Smooth muscle cell (in vitro differentiated cells): ENCODE measurements around the gene HIBCH. TPM values are rescaled to one million over a fixed set of nuclear protein-coding genes. Genes with fewer than 3 reads are reported as not detected.

Source experiments
- DNase-seq: peaks from one replicate; lab custom pipeline; 2025; ENCODE audit not compliant: unreplicated experiment; lab: John Stamatoyannopoulos, UW
- H2AFZ ChIP-seq: fragments of 200-600 bp; sonication (generic); 2 replicates; pipeline ENCODE4 v1.6.0; 2016; ENCODE audit warnings: antibody characterized with exemption, low read depth, mild to moderate bottlenecking
- H3F3A ChIP-seq: fragments of 200-600 bp; sonication (generic); 2 replicates; pipeline ENCODE4 v1.6.0; 2017; ENCODE audit warnings: antibody characterized with exemption, low read depth
- H3K27ac ChIP-seq: fragments of 200-600 bp; sonication (generic); 2 replicates; pipeline ENCODE4 v1.5.1; 2016; ENCODE audit warnings: low read depth, mild to moderate bottlenecking
- H3K27me3 ChIP-seq: fragments of 200-600 bp; sonication (generic); 2 replicates; pipeline ENCODE4 v1.6.1; 2016; ENCODE audit warnings: low read depth, mild to moderate bottlenecking
- H3K36me3 ChIP-seq: fragments of 200-600 bp; sonication (generic); 2 replicates; pipeline ENCODE4 v1.5.1; 2016; ENCODE audit warnings: low read depth
- H3K4me1 ChIP-seq: fragments of 200-600 bp; sonication (generic); 2 replicates; pipeline ENCODE4 v1.5.1; 2016; ENCODE audit warnings: low read depth
- H3K4me2 ChIP-seq: fragments of 200-600 bp; sonication (generic); 2 replicates; pipeline ENCODE4 v1.6.0; 2016; ENCODE audit warnings: mild to moderate bottlenecking
- H3K4me3 ChIP-seq: fragments of 200-600 bp; sonication (generic); 2 replicates; pipeline ENCODE4 v1.5.1; 2016; ENCODE audit warnings: mild to moderate bottlenecking
- H3K79me2 ChIP-seq: fragments of 200-600 bp; sonication (generic); 2 replicates; pipeline ENCODE4 v1.6.0; 2016; ENCODE audit warnings: low read depth, mild to moderate bottlenecking
- H3K9ac ChIP-seq: fragments of 200-600 bp; sonication (generic); 2 replicates; pipeline ENCODE4 v1.6.0; 2016; ENCODE audit warnings: low read depth
- H3K9me3 ChIP-seq: fragments of 200-600 bp; sonication (generic); replicated peaks from 2 replicates; pipeline ENCODE4 v1.5.1; 2016; ENCODE audit warnings: low read depth
- H4K20me1 ChIP-seq: fragments of 200-600 bp; sonication (generic); 2 replicates; pipeline ENCODE4 v1.6.0; 2016; ENCODE audit warnings: low read depth
- CTCF ChIP-seq: fragments of 200-600 bp; sonication (generic); IDR thresholded peaks from 2 replicates; pipeline ENCODE4 v1.5.1; 2017; ENCODE audit warnings: borderline replicate concordance, mild to moderate bottlenecking, antibody characterized with exemption; ENCODE audit not compliant: insufficient read depth, poor library complexity, severe bottlenecking
- WGBS: methylation state at CpG from one replicate; pipeline ENCODE4 v1.1.7; 2016; ENCODE audit warnings: low lambda C conversion rate; 5-methylcytosine and 5-hydroxymethylcytosine counted together
- polyA plus RNA-seq: library from polyadenylated mRNA; unstranded; fragments of >200 nt; fragmentation: Nextera tagmentation; extraction: Ambion mirVana; gene quantifications from 2 replicates; pipeline ENCODE4 v1.2.1, GENCODE V29; 2016
- total RNA-seq: library from RNA; depleted of rRNA; stranded (reverse); fragments of >200 nt; gene quantifications from 2 replicates; pipeline ENCODE4 v1.2.3, GENCODE V29; 2014

HIBCH gene
- total and polyA plus RNA-seq, 2 experiments from 2014 or later: 16.6 to 18.1 TPM

- H3K4me2 ChIP-seq: no peak overlapping the region
- DNase-seq: no peak
- 80% methylated on average over 4 of the region's 4 CpGs for WGBS
These were observed 42.2 kb downstream of the HIBCH start for GRCh38 chr2:190277234-190278112.

GRCh38 chr2:190272457-190272842, 47.2 kb downstream of the HIBCH start:
- H3K79me2 ChIP-seq: no peaks in the 10 kb centered on the region

More at GRCh38 chr2:190277234-190278112, 42.2 kb downstream of the HIBCH start:
- no peak overlapping the region for H3K27ac ChIP-seq
- TF ChIP-seq CTCF: peak; percentile 58
- no peaks in the 10 kb centered on the region for H3F3A ChIP-seq
- H3K9ac ChIP-seq: no peak overlapping the region
- no peaks in the 10 kb centered on the region for H3K36me3 ChIP-seq
- H3K9me3 ChIP-seq: no peaks in the 10 kb centered on the region
- H3K4me3 ChIP-seq: no peak overlapping the region
- no peaks in the 10 kb centered on the region for H3K4me1 ChIP-seq
- no peaks in the 10 kb centered on the region for H4K20me1 ChIP-seq
- H3K79me2 ChIP-seq: no peaks in the 10 kb centered on the region
- no peaks in the 10 kb centered on the region for H3K27me3 ChIP-seq
- H2AFZ ChIP-seq: no peak overlapping the region

GRCh38 chr2:190271783-190272456, 47.7 kb downstream of the HIBCH start:
- Histone ChIP-seq H3K4me2 (no peak overlapping the region), H3K4me3 (no peak overlapping the region), H3K36me3 (no peaks in the 10 kb centered on the region), H3K9me3 (no peaks in the 10 kb centered on the region), H4K20me1 (no peaks in the 10 kb centered on the region), H3K4me1 (no peaks in the 10 kb centered on the region), H3K27me3 (no peaks in the 10 kb centered on the region), H3K79me2 (no peaks in the 10 kb centered on the region), H2AFZ (no peak overlapping the region), H3K9ac (no peak overlapping the region), H3F3A (no peaks in the 10 kb centered on the region), H3K27ac (no peak overlapping the region)
- 80% methylated on average over 7 of the region's 7 CpGs for WGBS
- no peak for DNase-seq
- TF ChIP-seq CTCF: no peak

More at GRCh38 chr2:190272457-190272842, 47.2 kb downstream of the HIBCH start:
- Histone ChIP-seq H3K36me3 (no peaks in the 10 kb centered on the region), H2AFZ (no peak overlapping the region), H3F3A (no peaks in the 10 kb centered on the region), H3K4me1 (no peaks in the 10 kb centered on the region), H3K9ac (no peak overlapping the region), H3K27me3 (no peaks in the 10 kb centered on the region), H4K20me1 (no peaks in the 10 kb centered on the region), H3K4me3 (no peak overlapping the region), H3K4me2 (no peak overlapping the region), H3K27ac (no peak overlapping the region), H3K9me3 (no peaks in the 10 kb centered on the region)
- DNase-seq: no peak
- TF ChIP-seq CTCF: no peak
- 48% methylated on average over 2 of the region's 2 CpGs for WGBS
